GDM1 (cell line): Measurements from ENCODE around the gene ANAPC2.
"Not testable (repeated sequence)": the region's sequence is repeated elsewhere in the genome, so short reads cannot be mapped to it uniquely, and the experiment has no call there.

Source experiments
- DNase-seq: peaks from one replicate; lab custom pipeline; 2025; lab: John Stamatoyannopoulos, UW

Gene ANAPC2

DNA sequence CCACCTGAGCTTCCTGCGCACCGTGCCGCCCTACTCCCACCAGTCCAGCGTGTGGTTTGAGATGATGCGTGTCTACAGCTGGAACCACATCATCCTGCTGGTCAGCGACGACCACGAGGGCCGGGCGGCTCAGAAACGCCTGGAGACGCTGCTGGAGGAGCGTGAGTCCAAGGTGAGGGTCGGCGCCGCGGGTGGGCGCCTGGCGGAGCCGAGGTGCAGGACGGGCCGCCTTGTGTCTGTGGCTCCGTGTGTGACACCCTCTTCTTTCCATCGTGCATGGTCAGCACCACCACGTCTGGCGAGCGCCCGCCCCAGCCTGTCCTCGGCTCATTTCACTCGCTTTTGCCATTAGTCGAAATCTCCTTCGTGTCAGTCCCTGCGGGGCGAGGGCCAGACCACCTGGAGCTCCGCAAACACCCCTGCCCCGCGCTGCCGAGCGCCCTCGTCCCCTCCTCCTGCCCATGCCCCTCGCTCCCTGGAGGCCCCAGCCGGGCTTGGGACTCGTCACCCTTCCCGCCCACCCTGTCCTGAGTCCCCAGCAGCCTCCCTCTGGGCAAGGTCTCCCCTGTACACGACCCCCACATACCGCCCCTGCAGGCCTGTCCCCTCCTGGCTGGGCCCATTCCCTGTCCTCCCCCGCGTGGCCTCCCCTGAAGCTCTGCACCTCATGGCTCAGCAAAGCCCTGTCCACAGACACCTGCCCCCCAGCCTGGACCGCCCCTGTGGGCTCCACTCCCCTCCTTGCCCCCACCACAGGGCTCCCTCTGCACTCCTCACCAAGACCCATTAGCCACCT lies 42.4 kb downstream of the ANAPC2 start:
- DNase-seq: no peak

DNA sequence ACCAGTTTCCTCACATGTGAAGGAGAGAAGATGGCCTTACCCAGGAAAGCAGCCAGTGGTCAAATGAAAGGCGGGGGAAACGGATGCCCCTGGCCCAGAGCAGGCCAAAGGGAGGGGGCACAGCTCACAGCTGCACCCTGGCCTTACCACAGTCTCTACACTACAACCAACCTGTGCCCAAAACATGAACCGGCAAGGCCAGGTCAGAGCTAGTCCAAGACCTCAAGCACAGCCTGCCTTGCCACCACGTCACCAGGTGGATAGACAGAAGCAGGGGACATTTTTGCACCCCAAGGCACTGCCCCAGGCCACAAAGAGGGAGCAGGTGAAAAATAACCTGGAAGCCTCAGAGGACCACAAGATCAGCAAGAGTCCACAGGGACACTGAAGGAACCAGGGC lies 44.9 kb downstream of the ANAPC2 start:
- DNase-seq: no peak

DNA sequence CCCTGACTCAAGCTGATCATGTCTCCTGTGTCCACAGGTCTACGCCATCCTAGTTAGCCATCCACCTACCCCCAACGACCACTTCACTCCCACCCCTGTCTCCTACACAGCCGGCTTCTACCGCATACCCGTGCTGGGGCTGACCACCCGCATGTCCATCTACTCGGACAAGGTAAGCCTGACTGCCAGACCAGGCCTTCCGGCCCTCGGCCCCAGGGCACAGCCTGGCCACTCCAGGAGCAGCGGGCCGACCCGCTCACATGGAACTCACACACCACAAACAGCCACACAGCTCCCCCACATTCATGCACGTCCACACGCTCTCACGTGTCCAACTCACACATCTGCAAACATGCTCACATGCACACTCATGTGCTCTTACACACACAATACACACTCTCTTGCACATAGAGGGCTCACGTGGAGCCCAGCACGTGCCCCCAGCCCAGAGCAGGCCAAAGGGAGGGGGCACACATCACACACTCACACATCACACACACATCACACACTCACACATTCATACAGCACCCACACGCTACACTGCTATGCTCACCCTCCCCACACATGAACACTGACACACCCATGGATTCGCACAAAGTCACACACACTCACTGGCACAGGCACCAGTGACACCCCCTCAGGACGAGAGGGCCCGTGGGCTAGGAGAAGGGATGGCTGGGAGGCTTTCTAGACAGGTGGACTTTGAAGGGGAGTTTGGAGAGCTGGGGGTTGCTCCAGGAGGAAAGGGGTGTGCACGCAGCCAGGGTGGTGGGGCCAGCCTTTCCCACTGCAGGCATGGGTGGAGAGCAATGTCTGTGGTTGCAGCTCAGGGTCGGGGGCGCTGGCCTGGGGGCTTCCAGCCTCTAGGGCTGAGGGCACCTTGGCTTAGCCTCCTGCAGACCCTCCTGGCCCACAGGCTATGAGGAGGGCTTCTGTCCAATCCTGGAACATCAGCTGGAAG lies 46.1 kb downstream of the ANAPC2 start:
- DNase-seq: no peak

DNA sequence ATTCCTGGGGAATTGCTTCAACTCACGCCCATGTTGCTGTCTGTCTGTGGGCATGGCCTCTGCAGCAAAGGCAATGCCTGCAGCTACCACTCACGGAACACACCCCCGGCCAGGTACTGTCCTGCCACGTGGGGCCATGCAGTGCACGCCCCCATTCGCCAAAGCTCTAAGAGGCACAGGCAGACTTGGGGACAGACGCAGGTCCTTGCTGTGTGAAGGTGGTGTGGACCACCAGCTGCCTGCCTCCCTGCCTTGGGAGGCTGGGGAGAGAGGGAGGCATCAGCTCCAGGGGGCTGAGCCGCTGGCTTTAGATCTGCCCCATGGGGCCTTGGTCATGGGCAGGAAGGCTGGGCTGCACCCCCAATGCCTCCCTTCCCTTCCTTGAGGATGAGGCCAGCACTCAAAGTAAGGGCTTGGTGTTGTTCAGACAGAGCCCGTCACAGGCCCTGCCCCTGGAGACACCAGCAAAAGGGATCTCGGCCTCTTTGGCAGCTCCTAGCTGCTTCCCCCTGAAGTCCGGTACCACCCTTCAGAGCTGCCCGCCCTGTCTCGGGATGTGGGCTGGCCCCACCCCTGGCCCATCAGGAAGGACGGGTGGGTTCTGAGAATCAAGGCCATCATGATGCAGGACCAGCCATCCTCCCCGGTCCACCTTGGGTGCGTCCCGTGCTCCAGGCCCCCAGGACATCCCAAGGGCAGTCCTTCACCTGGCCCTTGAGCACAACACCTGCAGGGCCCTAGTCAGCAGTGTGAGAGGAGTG lies 47.1 kb downstream of the ANAPC2 start:
- no peak for DNase-seq

DNA sequence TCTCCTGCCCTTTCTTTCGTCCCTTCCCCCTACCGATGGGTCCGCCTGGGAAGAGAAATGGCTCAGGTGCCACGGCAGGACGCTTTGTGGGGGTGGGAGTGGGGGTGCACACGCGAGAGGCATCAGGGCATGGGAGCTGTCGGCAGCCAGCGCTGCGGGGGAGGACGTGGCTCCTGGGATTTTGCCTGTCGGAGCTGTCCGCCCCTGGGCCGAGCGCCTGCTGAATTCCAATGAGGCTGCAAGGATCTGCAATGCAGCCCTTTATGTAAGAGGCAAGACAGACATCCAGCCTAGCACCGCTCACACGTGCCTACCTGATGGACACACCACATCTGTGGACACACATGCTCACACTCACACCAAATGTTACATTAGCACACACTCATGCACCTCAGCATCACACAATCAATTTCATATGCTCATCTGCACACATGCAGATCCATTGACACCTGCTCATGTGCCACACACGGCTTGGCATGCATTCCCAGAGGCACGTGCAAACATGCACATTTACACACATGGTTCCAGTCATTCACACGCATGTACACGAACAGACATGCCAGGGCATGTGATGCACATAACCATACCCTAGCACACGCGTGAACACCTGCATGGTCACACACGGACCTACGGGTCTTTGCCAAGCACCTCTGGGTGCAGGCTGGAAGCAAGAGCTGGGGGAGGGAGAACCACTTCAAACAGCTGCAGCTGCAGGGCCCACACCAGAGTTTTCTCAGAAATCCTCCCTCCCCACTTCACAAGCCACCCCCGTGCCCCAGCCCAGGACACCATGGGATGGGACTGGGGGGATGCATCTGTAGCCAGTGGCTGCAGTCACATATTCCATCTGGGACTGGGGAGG lies 48.0 kb downstream of the ANAPC2 start:
- DNase-seq: no peak

DNA sequence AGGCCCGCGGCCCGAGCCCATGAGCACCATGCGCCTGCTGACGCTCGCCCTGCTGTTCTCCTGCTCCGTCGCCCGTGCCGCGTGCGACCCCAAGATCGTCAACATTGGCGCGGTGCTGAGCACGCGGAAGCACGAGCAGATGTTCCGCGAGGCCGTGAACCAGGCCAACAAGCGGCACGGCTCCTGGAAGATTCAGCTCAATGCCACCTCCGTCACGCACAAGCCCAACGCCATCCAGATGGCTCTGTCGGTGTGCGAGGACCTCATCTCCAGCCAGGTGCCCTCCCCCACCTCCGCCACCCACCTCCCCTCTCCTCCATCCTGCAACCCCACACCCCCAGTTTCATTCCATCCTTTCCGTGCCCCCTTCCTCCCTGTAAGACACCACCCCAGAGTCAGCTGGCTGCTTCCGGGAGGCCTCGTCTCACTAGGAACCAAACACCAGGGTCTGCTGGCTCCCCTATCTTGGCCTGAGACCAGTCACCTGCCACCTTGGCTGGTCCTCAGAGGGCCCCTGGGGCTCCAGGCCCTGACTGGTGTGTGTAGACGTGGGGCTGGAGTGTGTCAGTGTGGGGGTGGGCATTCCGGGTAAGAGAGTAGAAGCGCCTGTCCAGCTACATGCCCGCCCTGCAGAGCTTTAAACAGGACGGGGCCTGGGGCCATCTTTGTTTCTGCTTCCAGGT lies 48.8 kb downstream of the ANAPC2 start:
- no peak for DNase-seq

DNA sequence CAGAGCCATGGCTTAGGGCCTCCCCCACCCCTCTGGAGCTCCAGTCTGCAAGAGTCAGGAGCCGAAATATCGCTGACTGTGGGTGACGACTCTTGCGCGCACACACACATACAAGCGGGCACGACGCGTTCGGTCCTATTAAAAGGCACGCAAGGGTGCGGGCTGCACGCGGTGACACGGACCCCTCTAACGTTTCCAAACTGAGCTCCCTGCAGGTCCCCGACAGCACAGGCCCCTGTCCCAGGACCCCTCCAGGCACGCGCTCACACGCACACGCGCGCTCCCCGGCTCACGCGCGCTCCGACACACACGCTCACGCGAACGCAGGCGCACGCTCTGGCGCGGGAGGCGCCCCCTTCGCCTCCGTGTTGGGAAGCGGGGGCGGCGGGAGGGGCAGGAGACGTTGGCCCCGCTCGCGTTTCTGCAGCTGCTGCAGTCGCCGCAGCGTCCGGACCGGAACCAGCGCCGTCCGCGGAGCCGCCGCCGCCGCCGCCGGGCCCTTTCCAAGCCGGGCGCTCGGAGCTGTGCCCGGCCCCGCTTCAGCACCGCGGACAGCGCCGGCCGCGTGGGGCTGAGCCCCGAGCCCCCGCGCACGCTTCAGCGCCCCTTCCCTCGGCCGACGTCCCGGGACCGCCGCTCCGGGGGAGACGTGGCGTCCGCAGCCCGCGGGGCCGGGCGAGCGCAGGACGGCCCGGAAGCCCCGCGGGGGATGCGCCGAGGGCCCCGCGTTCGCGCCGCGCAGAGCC lies 49.5 kb downstream of the ANAPC2 start, which contains the start of gene GRIN1:
GRIN1 (plus strand) TSS at position 433 of the 746 bp plus-strand sequence. CDS start 333 bp downstream, outside the sequence.
- DNase-seq: no peak

DNA sequence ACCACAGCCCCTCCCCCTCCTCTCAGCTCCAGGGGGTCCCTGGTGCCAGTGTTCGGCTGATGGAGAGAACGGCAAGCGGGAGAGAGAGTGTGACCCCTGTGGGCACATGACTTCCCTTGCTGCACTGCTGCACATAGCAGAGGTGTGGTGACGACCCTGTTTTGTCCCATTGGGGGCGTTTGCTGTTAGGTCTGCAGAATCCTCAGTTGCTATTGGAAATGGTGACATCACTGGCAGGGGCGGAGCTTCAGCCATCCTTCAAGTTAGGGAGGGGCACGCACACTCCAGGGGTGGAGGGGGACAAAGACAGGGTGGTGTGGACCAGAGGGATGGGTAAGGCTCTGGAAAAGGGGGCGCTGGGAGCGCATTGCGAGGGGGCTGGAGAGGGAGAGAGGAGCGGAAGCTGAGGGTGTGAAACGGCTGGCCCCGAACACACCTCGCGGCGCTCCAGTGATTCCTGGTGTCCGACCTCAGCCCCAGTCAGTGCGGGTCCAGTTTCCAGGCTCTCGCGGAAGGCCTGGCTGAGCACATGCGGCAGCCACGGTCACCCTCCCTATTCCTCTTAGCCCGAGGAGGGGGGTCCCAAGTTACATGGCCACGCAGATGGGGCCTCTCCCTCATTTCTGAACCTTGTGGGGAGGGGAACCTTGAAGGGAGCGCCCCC lies 50.2 kb downstream of the ANAPC2 start:
- DNase-seq: no peak

DNA sequence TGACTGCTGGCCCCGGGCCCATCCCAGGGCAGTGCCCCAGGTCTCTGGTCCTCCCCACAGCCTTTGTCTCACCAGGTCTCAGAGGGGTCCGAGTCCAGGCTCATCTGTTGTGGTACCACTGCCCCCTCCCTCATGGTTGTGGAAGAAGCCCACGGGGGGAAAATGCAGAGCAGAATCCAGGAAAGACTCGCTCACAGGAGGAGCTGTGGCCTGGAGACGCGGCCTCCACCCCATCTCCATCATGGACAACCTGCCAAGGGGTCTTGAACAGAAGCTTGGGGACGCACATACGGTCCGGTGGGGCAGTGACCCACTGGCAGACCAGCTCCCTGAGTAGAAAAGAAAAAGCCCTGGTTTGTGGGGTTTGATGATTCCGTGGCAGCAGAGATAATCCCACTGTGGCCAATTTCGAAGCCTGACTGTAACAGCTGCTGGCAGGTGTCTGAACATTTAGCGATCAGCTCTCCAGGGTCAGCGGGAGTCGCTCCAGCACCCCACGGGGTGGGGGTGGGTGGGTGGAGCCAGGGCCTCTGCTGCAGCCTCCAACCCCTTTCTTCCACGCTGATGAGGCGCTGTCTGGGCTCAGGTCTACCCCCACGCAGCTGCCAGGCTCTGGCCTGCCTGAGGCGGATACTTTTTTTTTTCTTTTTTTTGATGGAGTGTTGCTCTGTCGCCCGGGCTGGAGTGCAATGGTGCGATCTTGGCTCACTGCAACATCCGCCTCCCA lies 51.3 kb downstream of the ANAPC2 start:
- DNase-seq: no peak

DNA sequence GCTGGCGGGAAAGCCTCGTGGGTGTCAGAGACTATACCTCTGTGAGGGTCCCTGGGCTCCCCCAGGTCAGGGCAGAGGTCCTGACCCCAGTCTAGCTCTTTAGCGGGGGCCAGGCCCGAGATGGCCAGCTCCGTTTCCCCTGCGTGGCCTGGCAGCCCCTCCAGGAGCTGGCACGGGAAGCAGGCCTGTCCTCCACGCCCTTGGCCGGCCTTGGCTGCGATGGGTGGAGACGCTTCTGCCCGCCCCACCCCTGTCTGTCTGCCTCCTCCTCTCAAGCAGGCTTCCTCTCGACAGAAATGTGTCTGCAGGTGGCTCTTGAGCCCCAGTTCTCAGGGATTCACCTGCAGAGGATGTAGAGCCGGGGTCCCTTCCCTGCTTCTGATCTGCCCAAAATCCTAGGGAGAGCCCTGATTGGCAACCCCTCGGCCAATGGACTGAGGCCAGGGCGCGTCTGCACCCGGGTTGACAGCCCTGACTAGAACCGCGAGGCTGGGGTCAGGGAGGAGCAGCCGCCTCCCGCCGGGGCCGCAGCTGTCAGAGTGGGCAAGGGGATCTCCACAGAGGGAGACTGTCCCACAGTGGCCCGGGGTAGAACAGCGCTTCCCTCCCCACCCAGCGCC lies 52.0 kb downstream of the ANAPC2 start:
- DNase-seq: no peak

DNA sequence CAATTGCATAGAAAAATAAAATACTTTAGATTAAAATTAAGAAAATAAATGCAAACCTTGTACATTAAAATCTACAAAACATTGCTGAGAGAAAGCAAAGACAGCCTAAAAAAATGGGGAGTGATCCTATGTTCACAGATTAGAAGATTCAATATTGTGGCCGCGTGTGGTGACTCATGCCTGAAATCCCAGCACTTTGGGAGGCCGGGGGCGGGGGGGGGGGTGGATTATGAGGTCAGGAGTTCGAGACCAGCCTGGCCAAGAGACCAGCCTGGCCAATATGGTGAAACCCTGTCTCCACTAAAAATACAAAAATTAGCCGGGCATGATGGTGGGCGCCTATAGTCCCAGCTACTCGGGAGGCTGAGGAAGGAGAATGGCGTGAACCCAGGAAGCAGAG lies 53.2 kb downstream of the ANAPC2 start:
- not testable (repeated sequence) for DNase-seq

DNA sequence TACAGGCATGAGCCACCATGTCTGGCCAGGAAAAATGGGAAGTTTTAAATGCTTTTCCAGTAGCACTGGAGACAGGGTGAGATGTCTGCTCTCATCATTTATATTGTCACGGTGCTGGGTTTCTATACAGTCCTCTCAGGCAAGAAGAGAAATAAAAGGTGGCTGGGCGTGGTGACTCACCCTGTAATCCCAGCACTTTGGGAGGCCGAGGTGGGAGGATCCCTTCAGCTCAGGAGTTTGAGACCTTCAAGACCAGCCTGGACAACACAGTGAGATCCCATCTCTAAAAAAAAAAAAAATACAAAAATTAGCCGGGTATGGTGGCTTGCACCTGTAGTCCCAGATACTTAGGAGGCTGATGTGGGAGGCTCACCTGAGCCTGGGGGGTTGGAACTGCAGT lies 54.2 kb downstream of the ANAPC2 start:
- DNase-seq: no peak

DNA sequence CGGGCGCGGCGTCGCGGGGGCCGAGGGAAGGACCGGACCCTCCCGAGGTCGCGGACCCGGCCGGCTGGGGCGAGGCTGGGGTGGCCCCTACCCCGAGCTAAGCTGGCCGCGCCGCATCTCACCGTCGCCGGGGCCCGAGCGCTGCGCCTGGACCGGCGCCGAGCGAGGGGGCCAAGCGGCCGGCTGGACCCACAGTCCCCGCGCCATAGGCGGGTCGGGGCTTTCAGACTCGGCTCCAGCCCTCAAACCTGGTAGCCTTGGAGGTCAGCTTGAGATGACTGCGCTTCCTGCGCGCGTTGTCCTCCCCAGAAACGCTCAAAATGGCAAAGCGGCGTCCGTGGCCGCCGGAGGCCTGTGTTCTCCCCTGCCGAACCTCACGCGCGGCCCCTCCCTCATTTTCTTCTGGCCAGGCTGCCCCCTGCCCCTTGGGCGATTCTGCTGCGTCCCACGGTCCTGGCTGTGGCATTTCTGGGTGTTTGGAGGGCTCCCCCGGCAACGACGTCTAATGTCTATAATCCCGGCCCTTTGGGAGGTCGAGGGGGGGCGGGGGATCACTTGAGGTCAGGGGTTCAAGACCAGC lies 58.1 kb downstream of the ANAPC2 start:
- DNase-seq: no peak

DNA sequence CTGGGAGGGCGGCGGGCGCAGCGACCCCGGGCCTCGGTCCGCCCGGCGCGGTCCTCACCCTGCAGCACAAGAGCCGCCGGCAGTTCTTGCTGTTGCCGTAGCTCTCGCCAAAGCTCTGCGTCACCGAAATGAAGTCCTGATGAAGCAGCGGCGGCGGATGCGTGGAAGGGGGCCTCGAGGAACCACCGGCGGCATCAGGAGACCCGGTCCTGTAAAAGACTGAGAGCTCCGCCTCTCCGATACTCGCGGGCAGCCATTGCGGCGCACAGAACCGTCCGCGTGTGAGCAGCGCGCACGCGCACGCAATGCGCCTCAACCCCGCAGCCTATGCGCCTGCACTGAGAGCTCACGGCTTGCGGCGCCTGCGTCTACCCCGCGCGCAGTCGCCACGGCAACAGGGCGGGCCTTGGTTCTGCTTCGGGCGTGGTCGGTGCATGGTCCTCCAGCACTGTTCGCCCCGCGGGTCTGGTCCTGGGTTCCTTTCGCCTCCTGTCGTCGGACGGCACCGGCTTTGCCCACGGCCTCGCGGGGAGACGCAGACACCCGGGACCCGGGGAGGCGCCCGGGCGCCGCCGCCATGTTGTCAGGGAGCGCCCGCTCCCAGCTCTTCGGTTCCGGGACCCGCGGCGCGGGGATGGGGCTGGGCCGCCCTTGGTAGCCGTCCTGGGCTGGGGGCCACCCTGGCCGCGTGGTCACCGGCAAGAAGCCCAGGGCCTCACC lies 58.7 kb downstream of the ANAPC2 start:
- peak; percentile 92 for DNase-seq

DNA sequence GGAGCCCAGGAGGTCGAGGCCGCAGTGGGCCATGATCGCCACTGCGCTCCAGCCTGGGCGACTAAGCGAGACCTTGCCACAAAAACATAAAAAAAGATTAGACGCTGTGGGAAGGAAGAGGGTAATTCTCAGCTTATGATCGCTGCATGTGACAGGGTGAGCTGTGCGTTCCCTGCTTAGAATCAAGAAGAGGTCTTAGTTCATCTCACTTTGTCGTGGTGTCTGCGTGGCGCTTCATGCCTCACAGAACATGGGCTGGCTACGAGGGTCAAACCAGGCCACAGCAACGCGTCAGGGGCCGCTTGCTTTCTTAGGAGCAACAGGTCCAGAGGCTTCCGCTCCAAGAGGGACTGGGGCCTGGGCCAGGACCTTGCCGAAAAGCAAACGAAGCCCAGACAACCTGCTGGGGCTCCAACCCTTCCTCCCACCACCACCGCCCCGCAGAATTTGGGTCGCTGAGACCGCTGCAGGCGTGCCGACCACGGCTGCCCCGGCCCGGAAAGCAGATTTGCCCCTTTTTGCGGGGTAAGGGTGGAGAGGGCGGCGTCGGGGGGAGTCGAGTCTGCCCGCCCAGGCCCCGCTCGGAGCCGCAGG lies 59.4 kb downstream of the ANAPC2 start:
- DNase-seq: no peak

DNA sequence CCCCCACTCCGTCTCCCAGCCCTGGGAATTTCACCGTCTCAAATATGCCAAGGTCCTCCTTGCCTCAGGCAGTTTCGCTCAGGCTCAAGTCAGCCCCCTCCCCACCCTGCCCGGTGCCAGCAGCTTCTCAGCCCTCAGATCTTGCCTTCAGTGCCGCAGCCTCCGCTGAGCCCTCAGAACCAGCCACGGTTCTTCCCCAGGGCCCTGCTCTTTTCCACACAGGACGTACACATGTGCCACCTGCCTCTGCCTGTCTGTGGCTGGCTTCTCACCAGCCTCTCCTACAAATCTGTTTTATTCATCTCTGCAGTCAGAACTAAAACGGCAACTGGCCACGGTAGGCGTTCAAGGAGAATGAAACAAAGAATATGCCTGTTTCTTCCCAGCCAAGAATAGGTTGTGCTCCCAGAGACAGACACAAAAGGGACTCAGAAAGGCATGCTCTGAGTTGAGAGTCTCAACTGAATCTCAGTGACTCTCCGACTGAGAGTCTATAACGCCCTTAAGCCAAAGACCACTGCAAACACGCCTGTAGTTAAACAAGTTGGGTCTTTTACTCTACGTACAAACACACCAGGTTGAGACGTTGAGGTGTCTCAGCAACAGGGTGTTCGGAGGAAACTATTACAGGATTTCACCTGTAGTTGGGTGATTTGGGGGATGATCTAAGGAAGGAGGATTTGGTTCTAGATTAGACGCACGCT lies 60.0 kb downstream of the ANAPC2 start:
- no peak for DNase-seq
